Suprapubic skin (tissue), 3 donors: Measurements from ENCODE around the gene SECTM1.

Experiments
- CTCF ChIP-seq, 2 donors: fragments of 200-600 bp in 1 of 2; fragments of 450-650 bp in 1 of 2; sonication (generic) in 1 of 2; IDR thresholded peaks; one replicate each; pipeline ENCODE4 v1.5.1; 2016 to 2019; ENCODE audit warnings: antibody characterized with exemption in 2 of 2, mild to moderate bottlenecking in 1 of 2, moderate library complexity in 1 of 2
- POLR2AphosphoS5 ChIP-seq, 3 donors: sonication (generic); formaldehyde crosslinking; IDR thresholded peaks; one replicate each; pipeline ENCODE4 v1.6.1; 2017; ENCODE audit warnings: antibody characterized with exemption in 3 of 3

DNA sequence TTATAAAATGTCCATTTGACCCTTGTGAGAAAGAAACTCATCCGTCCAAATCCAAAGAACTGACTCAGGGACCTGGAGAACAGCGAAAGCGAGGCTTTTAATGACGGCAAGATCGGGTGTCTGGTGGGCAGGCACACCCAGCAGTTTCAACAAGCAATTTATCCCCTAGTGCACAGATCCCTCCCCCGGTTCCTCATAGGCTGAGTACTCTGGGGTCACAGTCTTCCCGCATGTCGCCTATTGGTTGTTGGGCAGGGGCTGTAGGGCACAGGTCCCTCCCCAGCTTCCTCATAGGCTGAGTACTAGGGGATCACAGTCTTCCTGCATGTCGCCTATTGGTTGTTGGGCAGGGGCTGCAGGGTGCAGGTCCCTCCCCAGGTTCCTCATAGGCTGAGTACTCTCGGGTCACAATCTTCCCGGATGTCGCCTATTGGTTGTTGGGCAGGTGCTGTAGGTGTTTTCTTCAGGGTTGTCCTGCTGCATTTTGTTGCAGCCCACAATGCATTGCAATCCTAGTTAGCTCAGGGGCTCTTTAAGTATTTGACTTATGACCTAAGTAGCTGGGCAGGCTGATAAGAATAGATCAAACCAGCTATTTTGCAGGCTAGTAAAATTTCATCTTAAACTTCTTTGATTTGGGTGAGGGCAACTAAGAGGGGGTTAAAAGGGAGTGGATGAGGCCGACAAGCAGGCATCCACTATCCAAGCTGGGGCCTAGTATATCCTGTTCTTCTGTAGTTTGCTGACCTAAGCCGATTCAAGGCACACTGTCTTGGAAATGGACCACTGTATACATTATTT, 34.4 kb upstream of the SECTM1 start:
- TF ChIP-seq CTCF (IDR thresholded peaks at IDR 0.05) (no peak), POLR2AphosphoS5 (IDR thresholded peaks at IDR 0.05) (no peak)
